GM19043 (cell line): ENCODE data around the gene PTGDS.
A peak's percentile ranks its signal among the peaks of the same experiment; 100 is the strongest.
"Not testable (repeated sequence)": the region's sequence is repeated elsewhere in the genome, so short reads cannot be mapped to it uniquely, and the experiment has no call there.

Source experiments
- ATAC-seq: cut with Tn5 transposase; IDR thresholded peaks from one replicate; pipeline ENCODE4 v1.9.1; 2021; ENCODE audit warnings: low read depth; ENCODE audit not compliant: unreplicated experiment

Gene PTGDS

GRCh38 chr9:136985853-136986252, 8.5 kb downstream of the PTGDS start:
- ATAC-seq, result no peak

DNA sequence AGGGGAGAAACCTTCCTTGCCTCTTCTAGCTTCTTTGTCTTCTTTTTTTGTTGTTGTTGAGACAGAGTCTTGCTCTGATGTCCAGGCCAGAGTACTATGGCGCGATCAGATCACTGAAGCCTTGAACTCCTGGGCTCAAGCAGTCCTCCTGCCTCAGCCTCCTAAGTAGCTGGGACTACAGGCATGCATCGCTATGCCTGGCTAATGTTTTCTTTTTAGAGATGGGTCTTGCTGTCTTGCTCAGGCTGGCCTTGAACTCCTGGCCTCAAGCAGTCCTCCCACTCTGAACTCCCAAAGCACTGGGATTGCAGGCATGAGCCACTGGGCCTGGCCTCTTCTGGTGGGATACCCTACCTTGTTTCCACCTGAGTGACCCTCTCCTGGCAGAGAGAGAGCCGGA, 11.6 kb downstream of the PTGDS start:
- ATAC-seq, result no peak

- no peak for ATAC-seq
These were observed 13.1 kb downstream of the PTGDS start for GRCh38 chr9:136990242-136990911.

GRCh38 chr9:136991993-136992818, 14.9 kb downstream of the PTGDS start, which contains the start of gene PAXX:
TSS of gene PAXX (plus strand) at chr9:136992422. CDS start at chr9:136992444, 22 bp downstream.
- peak; percentile 68 for ATAC-seq

GRCh38 chr9:136992819-136993369, 15.6 kb downstream of the PTGDS start:
- ATAC-seq, result no peak

GRCh38 chr9:136994180-136994887, 17.0 kb downstream of the PTGDS start:
- no peak for ATAC-seq

GRCh38 chr9:136994888-136995230, 17.6 kb downstream of the PTGDS start:
- no peak for ATAC-seq

DNA sequence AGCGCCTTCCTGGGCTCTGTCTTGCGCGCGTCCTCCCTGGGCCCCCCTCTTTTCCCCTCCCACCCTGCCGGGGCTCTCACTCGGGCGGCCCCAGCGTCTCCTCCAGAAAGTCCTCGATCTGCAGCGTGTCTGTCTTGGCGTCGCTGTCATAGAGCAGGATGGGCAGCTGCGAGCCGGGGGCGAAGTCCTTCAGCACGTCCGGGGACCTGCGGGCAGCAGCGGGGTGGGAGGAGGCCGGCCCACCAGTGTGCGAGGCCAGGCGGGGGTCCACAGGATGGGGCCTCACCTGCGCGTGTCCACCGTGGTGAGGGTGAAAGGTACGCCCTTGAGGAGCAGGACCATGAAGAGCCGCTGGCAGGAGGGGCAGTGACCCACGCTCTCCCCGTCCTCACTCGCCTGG, 18.1 kb downstream of the PTGDS start:
- ATAC-seq, result no peak

GRCh38 chr9:136995772-136996311, 18.5 kb downstream of the PTGDS start:
- ATAC-seq, result no peak

- no peak for ATAC-seq
These were observed 19.3 kb downstream of the PTGDS start, which contains the start of gene CLIC3 for GRCh38 chr9:136996361-136997292. TSS of gene CLIC3 (minus strand) at chr9:136996568. CDS start at chr9:136996543, 25 bp downstream.

DNA sequence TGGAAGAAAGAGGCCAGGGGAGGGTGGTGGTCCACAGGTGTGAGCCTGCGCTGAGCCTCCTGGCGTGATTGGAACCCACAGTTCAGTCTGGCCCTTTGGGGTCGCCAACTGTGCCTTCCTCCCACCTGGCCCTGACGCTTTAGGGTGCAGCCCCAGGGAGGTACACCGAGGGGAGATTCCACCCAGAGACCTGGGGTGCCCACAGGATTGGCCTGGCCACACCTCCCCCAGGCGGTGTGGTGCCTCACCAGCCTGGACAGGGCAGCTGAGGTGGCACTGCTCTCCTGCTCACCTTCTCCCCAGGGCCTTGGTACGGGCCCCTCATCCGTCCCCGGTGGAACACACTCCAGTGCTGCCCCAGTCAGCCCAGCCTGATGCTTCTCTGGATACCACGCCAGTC, 20.1 kb downstream of the PTGDS start:
- ATAC-seq, result no peak

DNA sequence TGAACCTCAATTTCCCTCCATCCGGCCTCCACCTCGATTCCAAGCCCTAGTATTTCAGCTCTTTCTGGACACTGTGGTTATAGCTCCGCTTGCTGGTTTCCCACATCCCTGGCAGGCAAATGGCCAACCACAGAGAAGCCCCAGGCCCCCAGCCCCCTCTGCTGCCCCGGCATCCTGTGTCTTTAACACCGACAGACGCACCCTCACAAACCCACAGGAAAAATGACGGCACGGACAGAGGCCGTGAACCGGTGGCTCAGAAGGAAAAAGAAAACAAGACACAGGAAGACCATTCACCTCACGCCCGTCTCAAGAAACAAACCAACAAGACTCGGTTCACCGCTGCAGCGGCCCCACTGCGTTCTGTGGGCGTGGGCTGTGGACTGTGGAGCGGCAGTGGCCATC, 20.5 kb downstream of the PTGDS start:
- no peak for ATAC-seq

DNA sequence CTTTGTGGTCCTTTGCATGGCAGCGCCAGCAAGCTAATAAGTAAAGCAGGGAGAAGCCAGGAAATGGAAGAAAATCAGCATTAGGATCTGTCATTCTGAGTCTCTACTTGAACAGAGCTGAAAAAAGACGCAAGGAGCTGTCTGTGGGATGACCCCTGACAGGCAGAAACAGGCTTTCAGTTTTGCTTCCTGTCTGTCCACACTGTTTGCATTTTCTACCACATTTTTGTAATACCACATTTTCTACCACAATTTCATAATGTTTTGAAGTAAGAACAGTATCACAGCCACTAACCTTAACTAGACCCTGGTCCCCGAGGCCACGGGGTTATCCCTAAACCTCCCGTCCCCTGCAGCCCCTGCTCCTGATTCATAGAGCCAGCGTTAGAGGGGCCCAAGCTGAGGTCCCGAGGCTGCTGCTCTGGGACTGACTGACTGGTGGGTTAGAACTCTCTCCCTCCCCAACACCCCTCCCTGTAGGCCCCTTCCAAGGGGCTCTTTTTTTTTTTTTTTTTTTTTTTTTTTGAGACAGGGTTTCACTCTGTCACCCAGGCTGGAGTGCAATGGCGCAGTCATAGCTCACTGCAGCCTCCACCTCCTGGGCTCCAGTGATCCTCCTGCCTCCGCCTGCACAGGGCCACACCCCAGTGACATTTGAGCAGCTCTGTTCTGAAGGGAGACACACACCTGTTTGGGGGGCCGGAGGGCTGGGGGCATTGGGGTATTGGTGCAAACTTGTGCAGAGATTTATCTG, 23.1 kb downstream of the PTGDS start:
- ATAC-seq, result peak; percentile 67

DNA sequence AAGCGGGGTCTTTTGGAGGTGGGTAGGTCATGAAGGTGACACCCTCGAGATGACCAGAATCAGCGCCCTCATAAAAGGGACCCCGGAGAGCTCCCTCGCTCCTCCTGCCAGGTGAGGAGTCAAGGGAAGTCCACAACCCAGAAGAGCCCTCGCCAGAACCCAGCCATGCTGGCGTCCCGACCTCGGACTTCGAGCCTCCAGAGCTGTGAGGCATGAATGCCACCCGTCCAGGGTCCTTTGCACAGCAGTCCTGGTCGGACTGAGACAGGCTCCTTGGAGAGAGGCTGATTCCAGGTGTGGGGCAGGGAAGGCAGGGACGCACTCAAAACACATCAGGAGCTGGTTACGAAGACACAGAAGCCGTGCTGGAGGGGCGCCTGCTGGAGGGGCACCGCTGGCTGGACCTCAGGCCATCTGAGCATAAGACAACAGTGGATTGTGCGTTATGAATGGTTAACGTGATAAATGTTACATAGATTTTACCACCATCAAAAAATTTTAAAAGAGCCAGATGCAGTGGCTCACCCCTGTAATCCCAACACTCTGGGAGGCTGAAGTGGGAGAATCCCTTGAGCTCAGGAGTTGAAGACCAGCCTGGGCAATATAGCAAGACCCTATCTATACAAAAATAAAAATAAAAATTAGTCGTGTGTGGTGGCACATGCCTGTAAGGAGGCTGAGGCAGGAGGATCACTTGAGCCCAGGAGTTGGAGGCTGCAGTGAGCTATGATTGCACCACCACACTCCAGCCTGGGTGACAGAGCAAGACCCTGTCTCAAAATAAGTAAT, 24.7 kb downstream of the PTGDS start:
- no peak for ATAC-seq

GRCh38 chr9:137002646-137003041, 25.3 kb downstream of the PTGDS start:
- ATAC-seq, result no peak

- not testable (repeated sequence) for ATAC-seq
These were observed 27.0 kb downstream of the PTGDS start for GRCh38 chr9:137004285-137004684.

DNA sequence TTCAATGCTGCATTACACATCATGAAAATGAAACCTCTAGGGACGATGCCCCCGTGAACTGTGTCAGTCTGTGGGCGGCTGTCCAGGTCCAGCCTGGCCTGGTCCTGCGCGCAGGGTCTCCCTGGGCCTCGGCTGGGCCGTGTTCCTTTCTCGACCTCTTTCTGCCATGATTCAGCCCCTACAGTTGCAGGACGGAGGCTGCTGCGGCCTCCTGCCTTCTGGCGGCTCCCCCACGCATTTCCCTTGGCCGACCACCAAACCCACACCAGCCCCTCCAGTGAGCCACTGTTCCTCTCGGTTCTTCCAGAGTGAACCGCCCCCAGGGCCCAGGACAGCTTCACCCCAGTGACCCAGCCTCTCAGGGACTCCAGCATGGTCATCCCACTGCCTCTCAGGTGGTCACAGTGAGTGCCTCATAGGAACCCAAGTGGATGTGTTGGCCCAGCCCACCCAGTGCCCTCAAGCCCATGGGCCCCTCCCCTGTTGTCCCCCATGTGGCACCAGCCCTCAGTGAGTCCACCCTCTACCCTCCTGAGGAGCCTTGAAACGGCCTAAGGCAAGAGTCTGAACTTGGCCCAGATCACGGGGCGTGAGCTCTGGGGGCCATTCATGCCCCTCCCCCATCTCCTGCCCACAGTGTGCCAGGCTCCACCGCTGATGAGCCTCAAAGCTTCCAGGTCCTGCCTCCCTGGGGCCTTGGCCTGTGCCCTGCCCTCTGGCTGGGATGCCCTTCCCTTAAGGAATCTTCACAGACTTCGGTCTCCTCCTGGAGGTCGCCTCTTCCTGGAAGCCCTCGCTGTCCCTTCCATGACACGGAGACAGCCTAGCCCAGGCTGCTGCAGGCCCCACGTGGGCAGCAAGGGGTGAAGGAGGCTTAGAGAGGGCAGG, 29.1 kb downstream of the PTGDS start:
- no peak for ATAC-seq
